GM19372 (cell line): ENCODE measurements around the gene TMED4.
A peak's percentile ranks its signal among the peaks of the same experiment; 100 is the strongest.
"Not testable (repeated sequence)": the region's sequence is repeated elsewhere in the genome, so short reads cannot be mapped to it uniquely, and the experiment has no call there.

Experiments
- ATAC-seq: cut with Tn5 transposase; IDR thresholded peaks from one replicate; pipeline ENCODE4 v1.9.1; 2021; ENCODE audit warnings: mild to moderate bottlenecking, low read depth, moderate library complexity; ENCODE audit not compliant: unreplicated experiment

The TMED4 gene

DNA sequence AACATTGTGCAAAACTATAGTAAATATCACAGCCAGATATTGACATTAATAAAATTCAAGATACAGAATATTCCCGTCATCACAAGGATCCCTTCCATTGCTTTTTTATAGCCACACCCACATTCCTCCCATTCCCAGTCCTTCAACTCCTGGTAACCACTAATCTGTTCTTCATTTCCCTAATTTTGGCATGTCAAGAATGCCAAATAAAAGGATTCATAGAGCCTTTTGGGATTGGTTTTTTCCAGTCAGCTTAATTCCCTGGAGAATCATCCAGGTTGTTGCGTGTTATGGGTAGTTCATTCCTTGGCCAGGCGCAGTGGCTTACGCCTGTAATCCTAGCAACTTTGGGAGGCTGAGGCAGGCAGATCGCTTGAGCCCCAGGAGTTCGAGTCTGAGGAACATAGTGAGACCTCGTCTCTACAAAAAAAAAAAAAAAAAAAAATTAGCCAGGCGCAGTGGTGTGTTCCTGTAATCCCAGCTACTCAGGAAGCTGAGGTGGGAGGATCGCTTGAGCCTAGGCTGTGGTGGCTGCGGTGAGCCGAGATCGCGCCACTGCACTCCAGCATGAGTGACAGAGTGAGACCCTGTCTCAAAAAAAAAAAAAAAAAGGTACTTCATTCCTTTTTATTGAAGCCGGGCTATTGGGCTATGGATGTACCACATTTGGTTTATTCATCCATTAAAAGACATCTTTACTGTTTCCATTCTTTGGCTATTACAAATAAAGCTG lies 27.1 kb upstream of the TMED4 start:
- ATAC-seq, result no peak

DNA sequence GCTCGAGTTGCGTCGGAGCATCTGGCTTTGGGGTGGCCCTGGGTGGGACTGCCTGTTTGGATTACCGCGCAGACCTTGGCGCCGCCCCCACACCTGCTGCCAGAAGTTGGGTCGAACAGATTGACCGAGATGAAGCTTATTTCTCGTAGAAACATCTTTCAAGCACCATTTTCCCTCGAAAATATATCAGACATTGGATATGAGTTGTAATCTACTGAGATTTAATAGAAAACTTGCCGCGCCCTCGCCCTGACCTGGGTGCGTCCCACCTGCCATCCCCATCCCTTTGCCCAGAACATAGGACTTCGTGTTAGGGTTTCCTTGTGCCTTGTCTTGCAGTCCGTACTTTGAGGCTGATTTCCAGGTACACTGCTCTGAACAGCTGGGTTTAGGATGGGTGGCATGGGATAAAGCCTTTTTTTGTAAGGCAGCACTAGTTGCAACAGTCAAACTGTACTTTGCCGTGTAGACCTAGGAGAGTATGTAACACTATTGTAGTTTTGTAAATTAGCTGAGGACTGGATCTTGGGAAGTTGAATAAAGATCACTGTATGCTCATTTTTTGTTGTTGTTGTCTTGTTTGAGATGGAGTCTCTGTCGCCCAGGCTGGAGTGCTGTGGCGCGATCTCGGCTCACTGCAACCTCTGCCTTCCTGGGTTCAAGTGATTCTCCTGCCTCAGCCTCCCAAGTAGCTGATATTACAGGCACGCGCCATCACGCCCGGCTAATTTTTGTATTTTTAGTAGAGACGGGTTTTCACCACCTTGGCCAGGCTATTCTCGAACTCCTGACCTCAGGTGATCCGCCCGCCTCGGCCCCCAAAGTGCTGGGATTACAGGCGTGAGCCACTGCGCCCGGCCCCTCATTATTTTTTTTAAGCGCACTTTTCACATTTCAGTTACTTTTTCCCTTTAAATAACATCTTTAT lies 25.4 kb upstream of the TMED4 start:
- ATAC-seq, result no peak

DNA sequence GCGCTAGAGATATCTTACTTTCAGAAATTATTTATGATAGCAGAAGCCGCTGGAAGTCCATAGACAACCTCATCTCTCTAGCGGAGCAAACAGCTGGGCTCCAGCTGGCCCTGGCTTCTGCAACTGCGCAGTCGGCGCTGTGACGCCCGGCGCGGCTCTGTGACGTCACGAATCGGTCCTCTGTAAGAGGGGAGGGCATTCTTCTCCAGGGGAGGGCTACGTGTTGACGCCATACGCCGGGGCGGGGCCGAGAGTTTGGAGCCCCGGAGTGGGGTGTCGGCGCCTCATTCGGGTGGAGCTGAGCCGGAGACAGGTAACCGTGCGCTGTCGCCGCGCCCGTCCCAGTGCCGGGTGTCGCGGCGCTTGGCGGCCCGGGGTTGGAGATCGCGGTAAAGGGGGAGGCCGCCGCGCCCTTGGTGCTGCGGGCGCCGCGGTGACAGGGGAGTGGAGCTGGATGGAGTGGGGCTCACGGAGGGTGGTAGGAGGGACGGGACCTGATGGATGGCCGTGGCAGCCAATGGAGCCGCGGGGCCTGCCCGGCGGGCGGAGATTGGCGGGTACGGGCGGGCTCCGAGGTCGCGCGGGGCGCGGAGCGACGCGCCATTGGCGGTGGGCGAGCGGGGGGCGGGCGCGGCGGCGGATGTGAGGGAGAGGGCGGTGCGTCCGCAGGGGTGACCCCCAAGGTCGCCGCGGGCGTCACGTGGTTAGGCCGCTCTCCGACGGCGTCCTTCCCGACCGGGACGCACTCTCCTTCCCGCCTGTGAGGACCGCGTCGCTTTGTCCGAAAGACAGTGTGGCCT lies 24.5 kb upstream of the TMED4 start, which contains the start of gene OGDH:
TSS of gene OGDH (plus strand) at position 287 of the 800 bp plus-strand sequence. CDS start 17,717 bp downstream, outside the sequence.
- peak; percentile 90 for ATAC-seq

DNA sequence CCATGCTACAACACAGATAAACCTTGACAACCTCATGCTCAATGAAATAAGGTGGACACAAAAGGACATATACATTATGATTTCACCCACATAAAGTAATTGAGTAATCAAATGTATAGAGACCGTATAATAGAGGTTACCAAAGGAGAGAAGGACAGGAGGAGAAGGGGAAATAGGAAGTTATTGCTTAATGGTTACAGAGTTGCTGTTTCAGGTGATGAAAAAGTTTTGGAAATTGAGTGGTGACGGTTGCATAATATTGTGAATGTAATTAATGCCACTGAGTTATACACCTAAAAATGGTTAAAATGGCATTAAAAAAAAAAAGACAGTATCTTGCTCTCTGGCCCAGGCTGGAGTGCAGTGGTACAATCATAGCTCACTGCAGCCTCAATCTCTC lies 22.9 kb upstream of the TMED4 start:
- ATAC-seq, result no peak

DNA sequence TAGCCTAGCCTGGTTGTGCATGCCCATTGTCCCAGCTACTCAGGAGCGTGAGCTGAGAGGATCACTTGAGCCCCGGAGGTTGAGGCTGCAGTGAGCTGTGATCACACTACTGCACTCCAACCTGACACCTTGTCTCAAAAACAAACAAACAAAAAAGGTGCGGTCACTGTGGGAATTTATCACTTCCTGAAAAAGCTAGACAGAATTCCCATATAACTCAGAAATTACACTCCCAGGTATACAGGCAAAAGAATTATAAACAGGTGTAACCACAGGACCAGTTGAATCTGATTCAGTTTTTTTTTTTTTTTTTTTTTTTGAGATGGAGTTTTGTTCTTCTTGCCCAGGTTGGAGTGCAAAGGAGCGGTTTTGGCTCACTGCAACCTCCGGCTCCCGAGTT lies 21.2 kb upstream of the TMED4 start:
- no peak for ATAC-seq

DNA sequence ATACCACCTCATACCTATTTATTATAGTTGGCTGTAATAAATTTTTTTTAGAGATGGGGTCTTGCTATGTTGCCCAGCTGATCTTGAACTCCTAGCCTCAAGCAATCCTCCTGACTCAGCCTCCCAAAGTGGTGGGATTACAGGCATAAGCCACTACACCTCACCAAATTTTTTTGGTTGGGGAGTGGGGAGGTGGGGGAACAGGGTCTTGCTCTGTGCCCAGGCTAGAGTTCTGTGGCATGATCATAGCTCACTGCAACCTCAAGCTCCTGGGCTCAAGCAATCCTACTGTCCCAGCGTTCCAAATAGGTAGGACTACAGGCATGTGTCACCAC lies 20.5 kb upstream of the TMED4 start:
- ATAC-seq, result no peak

DNA sequence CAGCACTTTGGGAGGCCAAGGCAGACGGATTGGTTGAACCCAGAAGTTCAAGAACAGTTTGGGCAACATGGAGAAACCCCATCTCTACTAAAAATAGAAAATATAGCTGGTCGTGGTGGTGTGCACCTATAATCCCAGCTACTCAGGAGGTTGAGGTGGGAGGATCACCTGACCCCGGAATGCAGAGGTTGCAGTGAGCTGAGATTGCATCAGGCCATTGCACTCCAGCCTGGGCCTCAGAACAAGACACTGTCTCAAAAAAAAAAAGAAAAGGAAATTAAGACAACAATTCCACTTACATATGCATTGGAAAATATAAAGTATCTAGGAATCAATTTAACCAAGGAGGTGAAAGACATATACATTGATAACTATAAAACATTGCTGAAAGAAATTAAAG lies 17.2 kb upstream of the TMED4 start:
- ATAC-seq, result no peak

DNA sequence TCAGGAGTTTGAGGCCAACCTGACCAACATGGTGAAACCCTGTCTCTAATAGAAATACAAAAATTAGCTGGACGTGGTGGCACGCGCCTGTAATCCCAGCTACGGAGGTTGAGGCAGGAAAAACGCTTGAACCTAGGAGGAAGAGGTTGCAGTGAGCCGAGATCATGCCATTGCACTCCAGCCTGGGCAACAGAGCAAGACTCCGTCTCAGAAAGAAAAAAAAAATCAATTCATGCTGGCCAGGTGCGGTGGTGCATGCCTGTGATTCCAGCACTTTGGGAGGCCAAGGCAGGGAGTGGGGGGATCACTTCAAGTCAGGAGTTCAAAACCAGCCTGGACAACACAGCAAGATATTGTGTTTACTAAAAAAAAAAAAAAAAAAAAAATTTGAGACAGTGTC lies 15.2 kb upstream of the TMED4 start:
- ATAC-seq, result not testable (repeated sequence)

DNA sequence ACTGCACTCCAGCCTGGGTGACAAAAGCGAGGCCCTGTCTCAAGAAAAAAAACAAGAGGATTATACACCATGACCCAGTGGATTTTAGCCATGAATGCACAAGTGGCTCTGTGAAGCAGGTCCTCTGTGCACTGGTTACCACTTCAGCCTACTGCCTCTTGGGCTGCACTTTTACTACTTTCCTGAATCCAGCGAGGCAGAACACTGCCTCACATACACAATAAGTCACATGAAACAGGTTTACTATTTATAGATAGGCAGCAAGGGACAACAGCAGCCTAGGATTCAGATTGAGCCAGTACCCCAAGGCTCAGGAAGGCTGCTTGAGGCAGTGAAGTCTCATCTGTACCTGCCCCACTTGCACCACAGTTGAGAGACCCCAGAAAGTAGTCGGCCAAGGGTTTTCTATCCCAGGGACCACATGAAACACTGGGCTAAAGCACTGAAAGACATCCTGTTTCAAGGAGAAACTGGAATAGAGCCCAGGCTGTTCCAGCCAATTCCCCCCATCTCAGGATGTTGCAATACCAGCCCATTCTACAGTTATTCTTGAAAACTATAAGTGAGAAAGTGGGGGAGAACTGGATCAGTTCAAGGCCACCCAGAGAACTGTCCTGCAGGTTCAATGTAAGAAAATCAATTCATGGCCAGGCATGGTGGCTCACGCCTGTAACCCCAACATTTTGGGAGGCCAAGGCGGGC lies 14.1 kb upstream of the TMED4 start:
- no peak for ATAC-seq

DNA sequence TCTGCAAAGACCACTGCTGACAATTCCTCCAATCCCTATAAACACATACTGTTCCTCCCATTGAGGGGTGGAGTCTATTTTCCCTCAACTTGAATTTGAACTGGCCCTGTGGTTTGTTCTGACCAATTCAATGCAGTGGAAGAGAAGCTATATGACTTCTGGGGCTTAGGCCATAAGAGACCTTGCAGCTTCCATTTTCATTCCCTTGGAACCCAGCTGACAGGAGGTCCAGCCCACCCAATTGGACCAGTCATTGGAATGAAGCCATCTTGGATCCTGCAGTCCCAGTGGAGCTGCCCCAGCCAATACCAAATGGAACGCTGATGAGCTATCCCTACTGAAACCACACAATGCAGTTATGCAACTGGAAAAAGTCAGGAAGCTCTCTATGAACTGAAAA lies 8.9 kb upstream of the TMED4 start:
- no peak for ATAC-seq

GRCh38 chr7:44587843-44588711 lies 6.0 kb upstream of the TMED4 start:
- ATAC-seq, result no peak

GRCh38 chr7:44583146-44583865 lies 1.3 kb upstream of the TMED4 start:
- ATAC-seq, result no peak

GRCh38 chr7:44580945-44581878 lies 819 bp downstream of the TMED4 start:
- peak; percentile 23 for ATAC-seq

DNA sequence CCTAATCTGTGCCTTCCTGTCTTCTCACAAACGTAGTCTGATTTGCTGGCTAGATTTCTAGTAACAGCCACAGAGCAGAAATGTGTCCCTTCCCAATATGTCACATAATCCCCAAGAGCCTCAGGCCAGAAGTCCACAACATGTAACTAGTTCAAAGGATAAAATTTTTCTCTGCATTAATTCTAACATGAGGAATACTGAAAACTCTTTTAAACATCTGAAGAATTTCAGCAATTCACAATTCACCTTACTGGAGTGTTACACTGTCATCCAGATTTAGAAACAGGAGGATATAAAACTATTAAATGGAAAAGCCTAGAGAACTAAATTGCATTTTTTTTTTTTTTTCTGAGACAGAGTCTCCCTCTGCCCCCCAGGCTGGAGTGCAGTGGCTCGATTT lies 5.8 kb downstream of the TMED4 start:
- no peak for ATAC-seq

DNA sequence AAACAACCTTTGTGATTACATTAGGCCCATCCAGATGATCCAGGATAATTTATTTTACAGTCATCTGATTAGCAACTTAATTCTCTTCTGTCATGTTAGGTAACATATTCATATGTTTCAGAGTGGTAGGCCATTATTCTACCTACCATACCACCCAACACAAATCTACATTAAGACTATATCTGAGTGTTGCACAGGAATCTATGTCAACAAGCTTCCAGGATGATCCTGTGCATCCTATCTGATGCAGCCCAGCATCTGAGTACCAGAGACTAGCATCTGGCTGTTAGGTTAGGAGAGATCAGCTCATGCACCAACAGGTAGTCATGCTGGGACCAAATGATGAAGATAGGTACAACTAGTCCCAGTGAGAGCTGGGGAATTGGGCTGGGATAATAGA lies 7.0 kb downstream of the TMED4 start:
- no peak for ATAC-seq

- ATAC-seq, result no peak
Observed at GRCh38 chr7:44574287-44574872, 7.7 kb downstream of the TMED4 start.
